Suprapubic skin (tissue), 4 donors: ENCODE data around the gene SSTR3.

Experiments
- EP300 ChIP-seq: sonication (generic); formaldehyde crosslinking; IDR thresholded peaks from one replicate; pipeline ENCODE4 v1.6.1; 2017; ENCODE audit warnings: antibody characterized with exemption
- POLR2AphosphoS5 ChIP-seq, 3 donors: sonication (generic); formaldehyde crosslinking; IDR thresholded peaks; one replicate each; pipeline ENCODE4 v1.6.1; 2017; ENCODE audit warnings: antibody characterized with exemption in 3 of 3
- TF ChIP-seq, protein P1 (sequence below), 2 donors: fragments of 200-600 bp in 1 of 2; fragments of 450-650 bp in 1 of 2; sonication (generic) in 1 of 2; IDR thresholded peaks; one replicate each; pipeline ENCODE4 v1.5.1; 2016 to 2019; ENCODE audit warnings: antibody characterized with exemption in 2 of 2, mild to moderate bottlenecking in 1 of 2, moderate library complexity in 1 of 2

DNA sequence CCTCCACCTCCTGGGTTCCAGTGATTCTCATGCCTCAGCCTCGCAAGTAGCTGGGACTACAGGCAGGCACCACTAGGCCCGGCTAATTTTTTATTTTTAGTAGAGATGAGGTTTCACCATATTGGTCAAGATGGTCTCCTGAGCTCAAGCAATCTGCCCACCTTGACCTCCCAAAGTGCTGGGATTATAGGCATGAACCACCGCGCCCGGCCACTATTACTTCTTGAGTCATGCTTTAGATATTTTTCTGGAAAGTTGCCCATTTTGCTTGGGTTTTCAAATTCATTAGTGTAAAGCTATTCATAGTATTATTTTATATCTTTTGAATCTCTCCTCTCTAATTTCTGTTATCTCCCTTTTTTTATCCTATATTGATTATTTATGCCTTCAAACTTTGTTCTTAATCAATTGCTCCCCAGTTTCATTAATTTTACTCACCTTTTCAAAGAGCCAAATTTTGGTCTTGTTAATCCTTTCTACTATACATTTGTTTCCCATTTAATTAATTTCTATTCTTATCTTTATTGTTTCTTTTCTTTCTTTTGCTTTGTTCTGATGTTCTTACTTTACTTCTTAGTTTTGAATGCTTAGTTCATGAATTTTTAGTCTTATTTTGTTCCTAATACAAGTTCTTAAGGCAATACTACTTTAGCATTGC, 42.1 kb upstream of the SSTR3 start:
- TF ChIP-seq EP300 = no peak
- TF ChIP-seq, protein P1, sequence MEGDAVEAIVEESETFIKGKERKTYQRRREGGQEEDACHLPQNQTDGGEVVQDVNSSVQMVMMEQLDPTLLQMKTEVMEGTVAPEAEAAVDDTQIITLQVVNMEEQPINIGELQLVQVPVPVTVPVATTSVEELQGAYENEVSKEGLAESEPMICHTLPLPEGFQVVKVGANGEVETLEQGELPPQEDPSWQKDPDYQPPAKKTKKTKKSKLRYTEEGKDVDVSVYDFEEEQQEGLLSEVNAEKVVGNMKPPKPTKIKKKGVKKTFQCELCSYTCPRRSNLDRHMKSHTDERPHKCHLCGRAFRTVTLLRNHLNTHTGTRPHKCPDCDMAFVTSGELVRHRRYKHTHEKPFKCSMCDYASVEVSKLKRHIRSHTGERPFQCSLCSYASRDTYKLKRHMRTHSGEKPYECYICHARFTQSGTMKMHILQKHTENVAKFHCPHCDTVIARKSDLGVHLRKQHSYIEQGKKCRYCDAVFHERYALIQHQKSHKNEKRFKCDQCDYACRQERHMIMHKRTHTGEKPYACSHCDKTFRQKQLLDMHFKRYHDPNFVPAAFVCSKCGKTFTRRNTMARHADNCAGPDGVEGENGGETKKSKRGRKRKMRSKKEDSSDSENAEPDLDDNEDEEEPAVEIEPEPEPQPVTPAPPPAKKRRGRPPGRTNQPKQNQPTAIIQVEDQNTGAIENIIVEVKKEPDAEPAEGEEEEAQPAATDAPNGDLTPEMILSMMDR (IDR thresholded peaks at IDR 0.05) = no peak
- TF ChIP-seq POLR2AphosphoS5 (IDR thresholded peaks at IDR 0.05) = no peak
